ENCODE results near the gene GPR85. TPM values are rescaled to one million over a fixed set of nuclear protein-coding genes. Genes with fewer than 3 reads are reported as not detected.
A peak's percentile ranks its signal among the peaks of the same experiment; 100 is the strongest.

Gene GPR85
- total and polyA plus RNA-seq, 7 donors = 0.09 to 0.19 (median 0.17) TPM; not detected in 3

DNA sequence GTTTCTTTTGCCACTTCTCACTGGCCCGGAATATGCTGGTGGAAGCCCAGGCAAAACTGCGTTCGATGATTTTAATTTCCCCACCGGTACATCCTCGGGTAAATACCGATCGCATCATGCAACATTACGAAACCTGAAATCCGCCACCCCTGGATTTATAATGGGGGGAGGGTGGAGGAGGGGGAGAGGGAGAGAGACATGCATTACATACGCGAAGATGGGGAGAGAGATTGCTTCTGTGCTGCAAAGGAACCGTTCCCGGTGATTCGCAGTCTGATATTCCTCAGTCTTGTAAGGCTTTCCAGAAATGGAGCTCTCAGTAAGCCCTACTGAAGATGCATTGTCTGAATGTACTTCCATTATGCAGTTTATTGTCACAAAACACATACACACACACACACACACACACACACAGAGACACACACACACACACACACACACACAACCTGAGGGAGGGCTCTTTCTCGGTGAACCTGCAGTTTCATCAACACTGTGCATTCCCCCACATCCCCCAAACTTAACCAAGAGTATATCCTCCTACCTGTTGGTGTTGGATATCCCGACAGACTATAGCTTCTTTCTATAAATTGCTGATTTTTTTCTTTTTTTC is 741 bp downstream of the GPR85 start:
- H3K4me3 ChIP-seq = peak overlapping the region; percentile 64
- peak in 1 of 4 donors; percentile 21 for ATAC-seq
- no peaks in the 10 kb centered on the region for H3K9me3 ChIP-seq
- DNase-seq = no peak
- no peak overlapping the region for H3K27ac ChIP-seq
- intact Hi-C loops (cut with DNase I) = no loop called here
- TF ChIP-seq, protein P1, sequence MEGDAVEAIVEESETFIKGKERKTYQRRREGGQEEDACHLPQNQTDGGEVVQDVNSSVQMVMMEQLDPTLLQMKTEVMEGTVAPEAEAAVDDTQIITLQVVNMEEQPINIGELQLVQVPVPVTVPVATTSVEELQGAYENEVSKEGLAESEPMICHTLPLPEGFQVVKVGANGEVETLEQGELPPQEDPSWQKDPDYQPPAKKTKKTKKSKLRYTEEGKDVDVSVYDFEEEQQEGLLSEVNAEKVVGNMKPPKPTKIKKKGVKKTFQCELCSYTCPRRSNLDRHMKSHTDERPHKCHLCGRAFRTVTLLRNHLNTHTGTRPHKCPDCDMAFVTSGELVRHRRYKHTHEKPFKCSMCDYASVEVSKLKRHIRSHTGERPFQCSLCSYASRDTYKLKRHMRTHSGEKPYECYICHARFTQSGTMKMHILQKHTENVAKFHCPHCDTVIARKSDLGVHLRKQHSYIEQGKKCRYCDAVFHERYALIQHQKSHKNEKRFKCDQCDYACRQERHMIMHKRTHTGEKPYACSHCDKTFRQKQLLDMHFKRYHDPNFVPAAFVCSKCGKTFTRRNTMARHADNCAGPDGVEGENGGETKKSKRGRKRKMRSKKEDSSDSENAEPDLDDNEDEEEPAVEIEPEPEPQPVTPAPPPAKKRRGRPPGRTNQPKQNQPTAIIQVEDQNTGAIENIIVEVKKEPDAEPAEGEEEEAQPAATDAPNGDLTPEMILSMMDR (IDR thresholded peaks at IDR 0.05) = no peak
- 23 to 29% (median 23%) methylated on average over 16 of the region's 16 CpGs for WGBS, 3 donors
- H3K27me3 ChIP-seq (ENCODE audit: insufficient read depth in 3 of 3, low read length in 2 of 3) = peaks cover 0 to 8% (median 2%) of the 10 kb centered on the region in 3 donors
- no peaks in the 10 kb centered on the region for H3K36me3 ChIP-seq (ENCODE audit: insufficient read depth in 1 of 2, low read depth in 1 of 2)
- H3K4me1 ChIP-seq = no peaks in the 10 kb centered on the region

DNA sequence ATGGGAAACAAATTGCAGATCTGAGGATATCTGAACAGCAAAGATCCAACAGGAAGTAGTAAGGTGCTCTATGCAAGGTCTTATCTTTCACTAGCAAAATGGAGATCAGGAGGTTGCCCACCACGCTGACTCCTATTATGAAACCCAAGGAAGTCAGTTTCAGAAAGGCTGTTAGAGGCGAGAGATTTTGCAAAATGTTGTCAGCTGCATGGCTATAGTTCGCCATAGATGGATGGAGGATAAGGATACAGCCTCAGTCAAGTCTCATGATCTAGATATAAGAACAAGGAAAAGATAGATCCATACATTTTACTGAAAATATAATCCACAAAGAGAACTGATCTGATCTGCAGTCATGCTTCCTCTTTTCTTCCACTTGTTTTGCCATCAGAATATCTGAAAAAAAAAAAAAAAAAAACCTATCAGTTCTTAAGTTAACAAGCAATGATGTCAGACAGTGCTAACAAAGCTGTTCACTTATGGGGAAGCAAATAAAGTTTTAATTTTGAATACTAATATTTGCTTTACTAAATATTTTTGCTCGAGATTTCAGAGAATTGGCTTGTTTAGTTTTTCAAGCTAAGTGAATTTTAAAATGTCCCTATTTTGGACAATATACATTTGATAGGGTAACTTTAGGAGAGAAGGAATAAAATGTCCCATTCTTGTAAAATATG is 2.0 kb downstream of the GPR85 start:
- DNase-seq (no peak), ATAC-seq (no peak)
- Histone ChIP-seq H3K4me3 (no peak overlapping the region), H3K4me1 (no peaks in the 10 kb centered on the region), H3K9me3 (no peaks in the 10 kb centered on the region), H3K36me3 (ENCODE audit: insufficient read depth in 1 of 2, low read depth in 1 of 2) (no peaks in the 10 kb centered on the region), H3K27me3 (ENCODE audit: insufficient read depth in 3 of 3, low read length in 2 of 3) (peaks cover 0 to 8% (median 4%) of the 10 kb centered on the region in 3 donors), H3K27ac (no peak overlapping the region)
- intact Hi-C loops (cut with DNase I) = no loop called here
- WGBS, 3 donors = 90 to 94% (median 91%) methylated on average over 4 of the region's 4 CpGs
- TF ChIP-seq, protein P1 (IDR thresholded peaks at IDR 0.05) = no peak

DNA sequence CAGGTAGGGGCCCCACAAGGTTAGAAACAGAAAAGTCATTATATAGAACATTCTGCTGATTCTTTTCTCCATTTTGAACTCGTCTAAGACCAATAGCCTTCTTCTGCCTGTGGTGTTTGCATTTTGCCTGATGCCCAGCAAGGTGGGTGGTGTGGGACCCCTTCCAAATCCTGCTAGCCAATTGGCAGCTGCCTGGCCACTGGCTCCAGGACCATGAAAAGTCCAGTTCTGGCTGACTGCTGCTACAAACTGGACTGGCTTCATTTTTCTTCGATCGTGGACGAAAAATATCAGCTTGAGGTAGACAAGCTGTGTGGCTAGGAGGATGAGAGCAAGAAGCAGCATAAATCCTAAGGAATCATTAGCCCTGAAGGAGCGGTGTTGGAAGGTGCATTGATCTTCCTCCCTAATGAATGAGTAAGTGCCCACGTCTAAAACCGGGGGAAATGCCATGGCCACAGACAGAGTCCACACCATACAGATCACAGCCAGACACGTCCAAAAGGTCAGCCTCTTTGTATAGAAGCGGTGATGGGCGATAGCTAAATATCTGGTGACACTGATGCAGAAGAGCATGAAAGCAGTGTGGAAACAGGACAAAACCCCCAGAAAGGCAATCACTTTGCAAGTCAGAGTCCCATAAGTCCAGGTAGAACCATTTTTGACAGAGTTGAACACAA is 2.7 kb downstream of the GPR85 start:
- no peak overlapping the region for H3K4me3 ChIP-seq
- no peaks in the 10 kb centered on the region for H3K36me3 ChIP-seq (ENCODE audit: insufficient read depth in 1 of 2, low read depth in 1 of 2)
- no peak overlapping the region for H3K27ac ChIP-seq
- peaks cover 0 to 8% (median 4%) of the 10 kb centered on the region in 3 donors for H3K27me3 ChIP-seq (ENCODE audit: insufficient read depth in 3 of 3, low read length in 2 of 3)
- DNase-seq = no peak
- TF ChIP-seq, protein P1 (IDR thresholded peaks at IDR 0.05) = no peak
- no peaks in the 10 kb centered on the region for H3K9me3 ChIP-seq
- no peak for ATAC-seq
- H3K4me1 ChIP-seq = no peaks in the 10 kb centered on the region
- intact Hi-C loops (cut with DNase I) = no loop called here
- 50 to 64% (median 52%) methylated on average over 10 of the region's 10 CpGs for WGBS, 3 donors

DNA sequence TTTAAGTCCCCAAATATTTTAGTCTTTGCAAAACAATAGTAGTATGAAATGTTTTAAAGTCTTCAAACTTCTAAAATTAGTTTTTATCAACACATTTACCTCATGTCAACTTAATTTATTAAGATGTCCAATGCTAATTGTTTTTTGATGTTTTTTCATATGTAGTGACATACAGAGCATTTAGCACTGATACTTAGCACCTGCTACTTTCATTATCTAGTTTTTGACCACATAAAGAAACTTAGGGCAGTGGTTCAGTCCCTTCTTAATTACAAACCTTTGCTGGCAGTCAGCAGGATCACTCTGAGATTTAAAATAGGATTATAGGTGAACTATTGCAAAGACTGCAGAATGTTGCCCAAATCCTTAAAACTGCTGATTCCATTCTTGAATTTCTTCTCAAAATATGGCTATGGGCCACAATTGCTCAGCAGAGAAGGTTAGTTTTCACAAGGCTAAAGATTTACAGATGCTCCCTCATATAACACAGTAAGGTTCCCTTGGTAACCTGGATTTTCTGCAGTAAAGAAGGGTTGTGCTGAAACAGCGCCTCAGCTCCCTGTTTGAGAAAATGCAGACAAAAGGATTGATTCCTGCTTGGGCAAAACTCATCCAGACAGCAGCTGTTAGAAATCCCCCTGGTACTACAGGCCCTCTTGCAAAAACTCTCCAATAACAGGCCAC is 3.4 kb downstream of the GPR85 start:
- TF ChIP-seq, protein P1 (IDR thresholded peaks at IDR 0.05) = no peak
- WGBS, 3 donors = 42 to 67% (median 64%) methylated on average over 1 of the region's 1 CpG
- DNase-seq = no peak

More for the DNA sequence above, 3.4 kb downstream of the GPR85 start:
- Histone ChIP-seq H3K4me3 (no peak overlapping the region), H3K27ac (no peak overlapping the region), H3K9me3 (no peaks in the 10 kb centered on the region), H3K27me3 (ENCODE audit: insufficient read depth in 3 of 3, low read length in 2 of 3) (peaks cover 0 to 8% (median 4%) of the 10 kb centered on the region in 3 donors), H3K4me1 (no peaks in the 10 kb centered on the region), H3K36me3 (ENCODE audit: insufficient read depth in 1 of 2, low read depth in 1 of 2) (no peaks in the 10 kb centered on the region)
- intact Hi-C loops (cut with DNase I) = no loop called here
- no peak for ATAC-seq
